OCI-LY7 (cell line): ENCODE measurements around the gene C3orf20. TPM values are rescaled to one million over a fixed set of nuclear protein-coding genes. Genes with fewer than 3 reads are reported as not detected.

Source experiments
- BruUV-seq: library from RNA; stranded (reverse); fragments of 400-500 nt; replicated peaks from 2 replicates; lab custom pipeline; 2021; lab: Mats Ljungman, UMichigan
- CTCF ChIA-PET: fragments of 300-600 bp; sonication (Branson Sonifier 250); formaldehyde crosslinking; loops from one replicate; lab custom pipeline; 2022; ENCODE audit warnings: antibody characterized with exemption; ENCODE audit not compliant: unreplicated experiment; lab: Charles Lee
- POLR2A ChIA-PET: fragments of 300-600 bp; sonication (Branson Sonifier 250); formaldehyde crosslinking; loops from one replicate; lab custom pipeline; 2022; ENCODE audit warnings: antibody characterized with exemption; lab: Charles Lee
- DNase-seq: peaks from one replicate; pipeline ENCODE4 v3.0.0-alpha.2; 2015; ENCODE audit warnings: low spot score
- H2AFZ ChIP-seq: fragments of 200-600 bp; sonication (generic), shearing (Covaris generic); 2 replicates; pipeline ENCODE4 v1.6.1; 2014; ENCODE audit warnings: mild to moderate bottlenecking, antibody characterized with exemption, low read length, moderate library complexity
- H3K27ac ChIP-seq: fragments of 200-600 bp; sonication (generic); 2 replicates; pipeline ENCODE4 v1.5.1; 2014; ENCODE audit warnings: mixed run types, low read depth, mild to moderate bottlenecking, moderate library complexity, low read length, inconsistent platforms; ENCODE audit not compliant: poor library complexity, severe bottlenecking
- H3K36me3 ChIP-seq: fragments of 200-600 bp; sonication (generic); 2 replicates; pipeline ENCODE4 v1.6.1; 2014; ENCODE audit warnings: mild to moderate bottlenecking, antibody characterized with exemption, low read length, moderate library complexity, mixed read lengths; ENCODE audit not compliant: insufficient read depth
- H3K4me1 ChIP-seq: fragments of 200-600 bp; sonication (generic); 2 replicates; pipeline ENCODE4 v1.5.1; 2014; ENCODE audit warnings: mild to moderate bottlenecking, low read length; ENCODE audit not compliant: insufficient read depth, poor library complexity, severe bottlenecking
- H3K4me2 ChIP-seq: fragments of 200-600 bp; sonication (generic); 2 replicates; pipeline ENCODE4 v1.6.1; 2014; ENCODE audit warnings: mild to moderate bottlenecking, low read length
- H3K4me3 ChIP-seq: fragments of 200-600 bp; sonication (generic); 2 replicates; pipeline ENCODE4 v1.5.1; 2014; ENCODE audit warnings: mild to moderate bottlenecking, low read depth, low read length; ENCODE audit not compliant: poor library complexity, severe bottlenecking
- H3K79me2 ChIP-seq: fragments of 200-600 bp; sonication (generic); 2 replicates; pipeline ENCODE4 v1.6.1; 2016; ENCODE audit warnings: low read depth, mild to moderate bottlenecking, low read length, moderate library complexity, mixed read lengths; ENCODE audit not compliant: insufficient read depth
- H3K9me2 ChIP-seq: fragments of 200-600 bp; sonication (generic); 2 replicates; pipeline ENCODE4 v1.6.1; 2016; ENCODE audit warnings: mild to moderate bottlenecking, low read length, mixed read lengths; ENCODE audit not compliant: insufficient read depth
- H3K9me3 ChIP-seq: fragments of 200-600 bp; sonication (generic); 2 replicates; pipeline ENCODE4 v1.6.1; 2014; ENCODE audit warnings: mild to moderate bottlenecking, mixed run types, low read length, mixed read lengths
- H4K20me1 ChIP-seq: fragments of 200-600 bp; sonication (generic); 2 replicates; pipeline ENCODE4 v1.6.1; 2014; ENCODE audit warnings: mild to moderate bottlenecking, antibody characterized with exemption, low read length, moderate library complexity, mixed read lengths; ENCODE audit not compliant: insufficient read depth
- EZH2phosphoT487 ChIP-seq: fragments of 200-600 bp; sonication (generic); IDR thresholded peaks from 2 replicates; pipeline ENCODE4 v1.6.1; 2018; ENCODE audit warnings: low read depth, borderline replicate concordance, mild to moderate bottlenecking, mixed run types, antibody characterized with exemption, low read length, moderate library complexity, mixed read lengths
- intact Hi-C: fragments of 100-400 bp; cut with micrococcal nuclease; formaldehyde crosslinking; loops from one replicate; pipeline ENCODE4 v1.10.0; 2022; ENCODE audit not compliant: unreplicated experiment
- total RNA-seq, 2 experiments: library from RNA; depleted of rRNA in 1 of 2; stranded (reverse); fragments of >200 nt in 1 of 2; shearing (Covaris generic) in 1 of 2; gene quantifications; 2 replicates each; pipeline ENCODE4 v1.2.3, GENCODE V29; 2014 to 2022
- TF ChIP-seq, protein P1 (sequence below): fragments of 200-600 bp; sonication (generic); conservative IDR thresholded peaks from 2 replicates; pipeline ENCODE4 v1.5.1; 2014; ENCODE audit warnings: mild to moderate bottlenecking, antibody characterized with exemption, low read length, moderate library complexity, mixed read lengths

C3orf20 gene
- total RNA-seq, 2 experiments from 2014 or later: 2.2 to 2.7 TPM

DNA sequence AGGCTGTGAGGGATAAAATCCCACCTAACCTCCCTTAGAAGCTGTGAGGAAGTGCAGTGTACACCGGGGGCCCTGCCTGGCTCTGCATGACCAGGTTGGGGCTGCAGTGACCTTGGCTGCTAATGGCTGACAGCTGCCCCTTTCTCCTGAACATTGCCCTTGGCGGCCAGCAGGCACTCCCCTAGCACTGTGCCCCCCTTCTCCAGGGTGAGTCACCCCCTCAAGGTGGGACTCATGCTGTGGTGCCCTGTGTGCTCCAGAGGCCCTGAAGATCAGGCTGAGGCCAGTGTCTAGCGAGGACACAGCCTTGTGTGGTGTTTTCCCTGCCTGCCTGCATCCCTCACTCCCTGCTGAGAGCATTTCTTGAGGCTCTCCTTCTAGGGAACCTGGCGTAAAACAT, 122.8 kb downstream of the C3orf20 start:
- CTCF ChIA-PET: interaction anchor here (1.0 kb wide), 1 partner anchor 16 kb away, joined by 4 read pairs; no protein-coding TSS in a partner anchor
- no peak overlapping the region for H3K4me2 ChIP-seq
- BruUV-seq: no TSS peak

DNA sequence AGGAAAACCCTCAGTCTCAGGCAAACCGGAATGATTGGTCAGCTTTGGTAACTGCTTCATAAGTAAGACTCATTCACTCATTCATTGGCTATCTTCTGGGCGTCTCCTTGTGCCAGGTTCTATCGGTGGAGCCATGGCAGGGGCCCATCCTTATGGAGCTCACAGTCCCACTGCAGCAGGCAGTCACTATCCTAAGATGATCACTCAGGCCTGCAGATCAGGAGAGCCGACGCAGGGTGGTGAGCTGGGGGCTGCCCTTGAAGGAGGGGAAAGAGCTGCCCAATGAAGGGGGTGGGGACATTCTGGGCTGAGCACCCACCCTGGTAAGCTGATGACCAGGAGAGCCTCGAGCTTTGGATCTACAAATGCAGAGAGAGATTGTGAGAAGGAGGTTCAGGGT, 123.3 kb downstream of the C3orf20 start:
- ChIA-PET CTCF (interaction anchor here (1.0 kb wide), 1 partner anchor 17 kb away, joined by 4 read pairs; no protein-coding TSS in a partner anchor), POLR2A (no interaction called here)
- H3K4me1 ChIP-seq: no peaks in the 10 kb centered on the region
- H3K36me3 ChIP-seq: no peaks in the 10 kb centered on the region
- H3K9me3 ChIP-seq: no peaks in the 10 kb centered on the region
- no peaks in the 10 kb centered on the region for H3K79me2 ChIP-seq
- no peak overlapping the region for H2AFZ ChIP-seq
- no peak overlapping the region for H3K4me3 ChIP-seq
- H3K27ac ChIP-seq: no peak overlapping the region
- H3K4me2 ChIP-seq: no peak overlapping the region
- no peak for TF ChIP-seq EZH2phosphoT487
- TF ChIP-seq, protein P1, sequence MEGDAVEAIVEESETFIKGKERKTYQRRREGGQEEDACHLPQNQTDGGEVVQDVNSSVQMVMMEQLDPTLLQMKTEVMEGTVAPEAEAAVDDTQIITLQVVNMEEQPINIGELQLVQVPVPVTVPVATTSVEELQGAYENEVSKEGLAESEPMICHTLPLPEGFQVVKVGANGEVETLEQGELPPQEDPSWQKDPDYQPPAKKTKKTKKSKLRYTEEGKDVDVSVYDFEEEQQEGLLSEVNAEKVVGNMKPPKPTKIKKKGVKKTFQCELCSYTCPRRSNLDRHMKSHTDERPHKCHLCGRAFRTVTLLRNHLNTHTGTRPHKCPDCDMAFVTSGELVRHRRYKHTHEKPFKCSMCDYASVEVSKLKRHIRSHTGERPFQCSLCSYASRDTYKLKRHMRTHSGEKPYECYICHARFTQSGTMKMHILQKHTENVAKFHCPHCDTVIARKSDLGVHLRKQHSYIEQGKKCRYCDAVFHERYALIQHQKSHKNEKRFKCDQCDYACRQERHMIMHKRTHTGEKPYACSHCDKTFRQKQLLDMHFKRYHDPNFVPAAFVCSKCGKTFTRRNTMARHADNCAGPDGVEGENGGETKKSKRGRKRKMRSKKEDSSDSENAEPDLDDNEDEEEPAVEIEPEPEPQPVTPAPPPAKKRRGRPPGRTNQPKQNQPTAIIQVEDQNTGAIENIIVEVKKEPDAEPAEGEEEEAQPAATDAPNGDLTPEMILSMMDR: no peak
- no peak for DNase-seq
- intact Hi-C loops: no loop called here
- no peaks in the 10 kb centered on the region for H3K9me2 ChIP-seq
- BruUV-seq: no TSS peak
- H4K20me1 ChIP-seq: no peaks in the 10 kb centered on the region

More for the DNA sequence above, 122.8 kb downstream of the C3orf20 start:
- Histone ChIP-seq H4K20me1 (no peaks in the 10 kb centered on the region), H3K36me3 (no peaks in the 10 kb centered on the region), H2AFZ (no peak overlapping the region), H3K4me3 (no peak overlapping the region), H3K79me2 (no peaks in the 10 kb centered on the region), H3K4me1 (no peaks in the 10 kb centered on the region), H3K9me2 (no peaks in the 10 kb centered on the region), H3K9me3 (no peaks in the 10 kb centered on the region), H3K27ac (no peak overlapping the region)
- TF ChIP-seq, protein P1: no peak
- intact Hi-C loops: no loop called here
- POLR2A ChIA-PET: no interaction called here
- DNase-seq: no peak

DNA sequence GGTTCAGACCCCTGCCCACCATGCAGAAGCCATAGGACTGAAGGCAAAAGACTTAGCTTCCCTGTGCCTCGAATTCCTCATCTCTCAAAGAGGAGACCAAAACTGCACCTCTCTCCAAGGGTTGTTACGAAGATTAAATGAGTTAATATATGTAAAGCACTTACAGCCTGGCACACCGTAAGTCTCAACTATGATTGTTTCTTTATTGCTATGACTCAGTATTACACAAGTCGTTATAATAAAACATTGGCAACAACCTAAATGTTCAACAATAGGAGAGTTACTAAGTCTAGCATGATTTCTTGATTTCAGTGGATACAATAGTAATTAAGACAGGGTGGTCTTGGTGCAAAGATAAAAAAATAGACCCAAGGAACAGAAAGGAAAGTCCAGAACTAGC, 124.2 kb downstream of the C3orf20 start:
- H3K4me1 ChIP-seq: no peaks in the 10 kb centered on the region
- no peaks in the 10 kb centered on the region for H3K79me2 ChIP-seq
- no peaks in the 10 kb centered on the region for H3K9me2 ChIP-seq
- no peak overlapping the region for H3K4me2 ChIP-seq
- no peak for DNase-seq
- H3K9me3 ChIP-seq: no peaks in the 10 kb centered on the region
- CTCF ChIA-PET: no interaction called here
- H3K4me3 ChIP-seq: no peak overlapping the region
- BruUV-seq: no TSS peak
- no peak for TF ChIP-seq EZH2phosphoT487
- TF ChIP-seq, protein P1: no peak
- H4K20me1 ChIP-seq: no peaks in the 10 kb centered on the region
- H3K36me3 ChIP-seq: no peaks in the 10 kb centered on the region
- POLR2A ChIA-PET: no interaction called here
- no peak overlapping the region for H2AFZ ChIP-seq
- no peak overlapping the region for H3K27ac ChIP-seq
- intact Hi-C loops: no loop called here
